H1 (cell line): ENCODE data around the gene DAGLA. TPM values are rescaled to one million over a fixed set of nuclear protein-coding genes. Genes with fewer than 3 reads are reported as not detected.

Source experiments
- CTCF ChIA-PET: fragments of 300-600 bp; sonication (Branson Sonifier 250); formaldehyde crosslinking; loops from one replicate; lab custom pipeline; 2021; ENCODE audit not compliant: partially characterized antibody; lab: Charles Lee
- POLR2A ChIA-PET: fragments of 300-600 bp; sonication (Branson Sonifier 250); formaldehyde crosslinking; loops from one replicate; lab custom pipeline; 2021; ENCODE audit warnings: inconsistent platforms; ENCODE audit not compliant: partially characterized antibody; lab: Charles Lee
- DNase-seq, 2 experiments: peaks; one replicate each; pipeline versions ENCODE4 v3.0.0 to v3.0.0-alpha.2; 2010 to 2022; ENCODE audit warnings: low spot score in 2 of 2, low read depth in 1 of 2, mixed read lengths in 1 of 2
- FAIRE-seq: peaks from 2 replicates; lab custom pipeline; 2011; peaks lifted over from hg19 to GRCh38; lab: Jason Lieb, UNC
- H2AFZ ChIP-seq: 2 replicates; pipeline ENCODE4 v1.8.1; 2012; ENCODE audit warnings: low read length, inconsistent platforms
- H2AK5ac ChIP-seq: 2 replicates; pipeline ENCODE4 v1.6.1; 2013; ENCODE audit warnings: low read depth, low read length
- H2BK120ac ChIP-seq: replicated peaks from 2 replicates; pipeline ENCODE3; 2013; ENCODE audit warnings: low read depth, low read length, inconsistent platforms
- H2BK12ac ChIP-seq: 2 replicates; pipeline ENCODE4 v1.6.1; 2013; ENCODE audit warnings: low read depth, low read length
- H2BK15ac ChIP-seq: 2 replicates; pipeline ENCODE4 v1.6.1; 2013; ENCODE audit warnings: low read length
- H2BK20ac ChIP-seq: 2 replicates; pipeline ENCODE4 v1.6.1; 2013; ENCODE audit warnings: low read length
- H2BK5ac ChIP-seq: 2 replicates; pipeline ENCODE4 v1.6.1; 2013; ENCODE audit warnings: low read depth, low read length
- H3K14ac ChIP-seq: 2 replicates; pipeline ENCODE4 v1.6.1; 2013; ENCODE audit warnings: inconsistent platforms; ENCODE audit not compliant: insufficient read length
- H3K18ac ChIP-seq: 2 replicates; pipeline ENCODE4 v1.6.1; 2013; ENCODE audit warnings: low read length; ENCODE audit errors: extremely low read depth
- H3K23ac ChIP-seq: 2 replicates; pipeline ENCODE4 v1.6.1; 2013; ENCODE audit warnings: inconsistent platforms; ENCODE audit not compliant: insufficient read length
- H3K23me2 ChIP-seq: 2 replicates; pipeline ENCODE4 v1.6.1; 2013; ENCODE audit warnings: low read depth, low read length
- H3K27ac ChIP-seq: 2 replicates; pipeline ENCODE4 v1.6.1; 2011; ENCODE audit warnings: low read depth, low read length, inconsistent platforms
- H3K27me3 ChIP-seq, 4 experiments: replicated peaks in 1 of 4; 1 replicate in 1 of 4; 2 replicates in 3 of 4; pipeline versions ENCODE4 v1.6.1 to v1.8.1; 2011 to 2013; ENCODE audit warnings: low read length in 3 of 4, mild to moderate bottlenecking in 3 of 4, inconsistent platforms in 2 of 4, mixed read lengths in 2 of 4, moderate library complexity in 1 of 4; ENCODE audit not compliant: control insufficient read depth in 3 of 4, insufficient read depth in 3 of 4; ENCODE audit errors: extremely low read depth in 1 of 4
- H3K36me3 ChIP-seq, 4 experiments: 2 replicates each; pipeline versions ENCODE4 v1.6.1 to v1.8.1; 2011 to 2013; ENCODE audit warnings: mild to moderate bottlenecking in 4 of 4, low read length in 3 of 4, moderate library complexity in 2 of 4, control low read depth in 1 of 4, inconsistent platforms in 1 of 4; ENCODE audit not compliant: insufficient read depth in 4 of 4, control insufficient read depth in 2 of 4
- H3K4ac ChIP-seq: replicated peaks from 2 replicates; pipeline ENCODE3; 2013; ENCODE audit warnings: low read length, low read depth, mixed read lengths, inconsistent platforms; ENCODE audit not compliant: insufficient read length
- H3K4me1 ChIP-seq, 4 experiments: replicated peaks in 1 of 4; 1 replicate in 1 of 4; 2 replicates in 3 of 4; pipeline versions ENCODE4 v1.6.1 to v1.8.1; 2011 to 2013; ENCODE audit warnings: low read length in 3 of 4, inconsistent platforms in 2 of 4, mixed read lengths in 1 of 4; ENCODE audit not compliant: insufficient read depth in 4 of 4, control insufficient read depth in 3 of 4
- H3K4me2 ChIP-seq, 2 experiments: 2 replicates each; pipeline versions ENCODE4 v1.6.1 to v1.8.1; 2011 to 2013; ENCODE audit warnings: low read depth in 2 of 2, low read length in 2 of 2, control low read depth in 1 of 2, inconsistent platforms in 1 of 2, mild to moderate bottlenecking in 1 of 2; ENCODE audit not compliant: insufficient read depth in 1 of 2
- H3K4me3 ChIP-seq, 4 experiments: fragments of 200-600, 300-600 bp in 1 of 4; sonication (generic), shearing (Covaris generic), sonication (Bioruptor Twin) in 1 of 4; 2 replicates each; pipeline versions ENCODE4 v1.5.1 to v1.8.1; 2011 to 2016; ENCODE audit warnings: low read length in 4 of 4, low read depth in 3 of 4, control low read depth in 2 of 4, inconsistent platforms in 2 of 4, mild to moderate bottlenecking in 2 of 4, mixed read lengths in 1 of 4, moderate library complexity in 1 of 4; ENCODE audit not compliant: insufficient read depth in 2 of 4; ENCODE audit errors: extremely low read depth in 1 of 4
- H3K56ac ChIP-seq: replicated peaks from 2 replicates; pipeline ENCODE3; 2013; ENCODE audit warnings: low read depth, mild to moderate bottlenecking, mixed read lengths, low read length, inconsistent platforms; ENCODE audit not compliant: insufficient read length
- H3K79me1 ChIP-seq: 2 replicates; pipeline ENCODE4 v1.6.1; 2013; ENCODE audit warnings: low read depth, low read length, control low read depth
- H3K79me2 ChIP-seq, 2 experiments: 2 replicates each; pipeline versions ENCODE4 v1.6.1 to v1.8.1; 2012 to 2013; ENCODE audit warnings: low read length in 2 of 2, mild to moderate bottlenecking in 2 of 2, inconsistent platforms in 1 of 2; ENCODE audit not compliant: insufficient read depth in 2 of 2, control insufficient read depth in 1 of 2
- H3K9ac ChIP-seq, 4 experiments: replicated peaks in 1 of 4; 1 replicate in 1 of 4; 2 replicates in 3 of 4; pipeline versions ENCODE4 v1.6.1 to v1.8.1; 2011 to 2013; ENCODE audit warnings: low read depth in 3 of 4, low read length in 3 of 4, control low read depth in 2 of 4, mild to moderate bottlenecking in 2 of 4, moderate library complexity in 2 of 4, inconsistent platforms in 1 of 4; ENCODE audit errors: extremely low read depth in 1 of 4
- H3K9me3 ChIP-seq, 2 experiments: 2 replicates each; pipeline versions ENCODE4 v1.6.1 to v1.8.1; 2012 to 2013; ENCODE audit warnings: mild to moderate bottlenecking in 2 of 2, moderate library complexity in 2 of 2, control low read depth in 1 of 2, inconsistent platforms in 1 of 2, low read depth in 1 of 2, low read length in 1 of 2, mixed read lengths in 1 of 2; ENCODE audit not compliant: insufficient read depth in 2 of 2
- H4K20me1 ChIP-seq, 2 experiments: replicated peaks in 1 of 2; 2 replicates each; pipeline versions ENCODE3 to v1.8.1; 2011 to 2013; ENCODE audit warnings: inconsistent platforms in 2 of 2, low read length in 2 of 2, mild to moderate bottlenecking in 1 of 2; ENCODE audit not compliant: insufficient read depth in 2 of 2, control insufficient read depth in 1 of 2
- H4K5ac ChIP-seq: 2 replicates; pipeline ENCODE4 v1.6.1; 2013; ENCODE audit warnings: low read length, low read depth, mixed read lengths, inconsistent platforms; ENCODE audit not compliant: insufficient read length
- H4K8ac ChIP-seq: 2 replicates; pipeline ENCODE4 v1.8.0; 2013; ENCODE audit warnings: mild to moderate bottlenecking, moderate library complexity, low read length, inconsistent platforms; ENCODE audit not compliant: insufficient read depth; ENCODE audit errors: extremely low read depth
- H4K91ac ChIP-seq: replicated peaks from 2 replicates; pipeline ENCODE3; 2013; ENCODE audit warnings: low read length, mixed read lengths, inconsistent platforms; ENCODE audit not compliant: insufficient read length
- FOSL1 ChIP-seq: IDR thresholded peaks from 2 replicates; pipeline ENCODE4 v1.6.1; 2011; ENCODE audit warnings: mild to moderate bottlenecking, low read depth, low read length, moderate library complexity; ENCODE audit not compliant: insufficient read depth
- KDM5A ChIP-seq: fragments of 200-600 bp; IDR thresholded peaks from 2 replicates; pipeline ENCODE4 v1.7.1; 2012; ENCODE audit warnings: mild to moderate bottlenecking, low read length, inconsistent platforms, mixed read lengths
- PHF8 ChIP-seq: fragments of 200-600 bp; sonication (generic); conservative IDR thresholded peaks from 2 replicates; pipeline ENCODE4 v1.7.1; 2012; ENCODE audit warnings: low read depth, mild to moderate bottlenecking, inconsistent platforms, low read length, moderate library complexity
- POLR2A ChIP-seq, 2 experiments: IDR thresholded peaks; 1 replicate in 1 of 2; 2 replicates in 1 of 2; pipeline ENCODE4 v1.6.1; 2011; ENCODE audit warnings: low read depth in 2 of 2, low read length in 2 of 2, mild to moderate bottlenecking in 2 of 2; ENCODE audit errors: control extremely low read depth in 1 of 2
- POLR2AphosphoS5 ChIP-seq: IDR thresholded peaks from 2 replicates; pipeline ENCODE4 v1.6.1; 2011; ENCODE audit warnings: low read depth, low read length
- RNF2 ChIP-seq: fragments of 200-900, 300-1000 bp; sonication (generic); IDR thresholded peaks from 2 replicates; pipeline ENCODE4 v1.7.1; 2016; ENCODE audit warnings: borderline replicate concordance, low read depth, mild to moderate bottlenecking, antibody characterized with exemption, low read length; ENCODE audit not compliant: poor library complexity, severe bottlenecking; ENCODE audit errors: missing control alignments
- SIRT6 ChIP-seq: IDR thresholded peaks from one replicate; pipeline ENCODE4 v1.7.1; 2012; ENCODE audit warnings: low read length, inconsistent platforms
- SP2 ChIP-seq: IDR thresholded peaks from 2 replicates; pipeline ENCODE4 v1.6.1; 2012; ENCODE audit warnings: mild to moderate bottlenecking, low read length, inconsistent platforms
- SP4 ChIP-seq: IDR thresholded peaks from 2 replicates; pipeline ENCODE4 v1.6.1; 2012; ENCODE audit warnings: low read length, inconsistent platforms
- TAF7 ChIP-seq: optimal IDR thresholded peaks from 2 replicates; pipeline ENCODE3; 2011; ENCODE audit warnings: low read depth, mild to moderate bottlenecking, inconsistent platforms, low read length, moderate library complexity, borderline replicate concordance
- WGBS, 2 experiments: shearing (Covaris generic) in 1 of 2; methylation state at CpG; one replicate each; pipeline versions ENCODE4 v1.1.6 to v1.1.7; 2013 to 2015; ENCODE audit warnings: low lambda C conversion rate in 2 of 2, mixed read lengths in 2 of 2, inconsistent platforms in 1 of 2, low coverage in 1 of 2, missing lambda C conversion rate in 1 of 2; ENCODE audit not compliant: insufficient replicate concordance in 2 of 2, insufficient coverage in 1 of 2, insufficient read length in 1 of 2; ENCODE audit errors: extremely low coverage in 1 of 2, missing lambda C conversion rate in 1 of 2; 5-methylcytosine and 5-hydroxymethylcytosine counted together
- polyA plus RNA-seq, 7 experiments: library from polyadenylated mRNA; depleted of rRNA in 3 of 7; stranded (reverse) in 5 of 7; unstranded in 2 of 7; fragments of >200 nt in 5 of 7; fragments of 200-250 nt in 2 of 7; gene quantifications; 1 replicate in 5 of 7; 2 replicates in 1 of 7; 4 replicates in 1 of 7; pipeline versions ENCODE4 v1.2.1 to v1.2.3, GENCODE V29; 2011 to 2013; ENCODE audit warnings: missing spikeins in 2 of 7, mixed read lengths in 2 of 7
- total RNA-seq: library from RNA; stranded (reverse); fragmentation: NEBNext Ultra II Directional; extraction: Animal tissue kit (Norgen Biotek cat#: 25700); gene quantifications from 2 replicates; pipeline ENCODE4 v1.2.1, GENCODE V29; 2021
- TF ChIP-seq, protein P1 (sequence below): IDR thresholded peaks from 2 replicates; pipeline ENCODE4 v1.6.1; 2012; ENCODE audit warnings: inconsistent platforms

Gene DAGLA
- total and polyA plus RNA-seq, 2 of the 8 experiments (the other 6 are each of a cell fraction or from before 2014, with no cell fraction given): 3.6 to 6.6 TPM

DNA sequence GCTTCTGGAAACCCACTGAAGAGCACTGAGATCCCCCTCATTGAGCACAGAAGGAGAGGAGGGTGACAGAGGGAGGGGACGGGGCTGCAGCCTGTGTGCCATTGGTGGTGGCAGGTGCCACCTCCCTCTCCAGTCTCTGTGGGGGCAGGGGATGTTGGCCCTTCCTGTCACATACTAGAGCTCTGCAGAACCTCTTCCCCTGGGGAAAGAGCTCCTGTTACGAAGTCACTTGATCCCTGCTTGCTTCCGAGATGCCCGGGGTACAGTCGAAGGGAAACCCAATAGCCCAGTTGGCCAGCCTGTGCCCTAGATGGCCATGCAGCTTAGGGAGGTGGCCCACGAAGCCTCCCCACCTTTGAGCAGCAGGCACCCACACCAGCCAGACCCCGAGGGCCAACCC, 29.4 kb downstream of the DAGLA start:
- no peak overlapping the region for H3K9ac ChIP-seq
- H3K27ac ChIP-seq: no peak overlapping the region
- H3K79me1 ChIP-seq: no peaks in the 10 kb centered on the region
- H2AK5ac ChIP-seq: no peak overlapping the region
- H2BK12ac ChIP-seq: no peak overlapping the region
- H3K36me3 ChIP-seq: no peaks in the 10 kb centered on the region
- H2AFZ ChIP-seq: no peak overlapping the region
- no peaks in the 10 kb centered on the region for H3K23me2 ChIP-seq
- no peak for TF ChIP-seq FOSL1
- TF ChIP-seq SIRT6: no peak
- no peak for TF ChIP-seq POLR2A (IDR thresholded peaks at IDR 0.05; ENCODE audit: control extremely low read depth in 1 of 2, low read depth in 2 of 2, low read length in 2 of 2)
- no peak for TF ChIP-seq KDM5A
- TF ChIP-seq, protein P1, sequence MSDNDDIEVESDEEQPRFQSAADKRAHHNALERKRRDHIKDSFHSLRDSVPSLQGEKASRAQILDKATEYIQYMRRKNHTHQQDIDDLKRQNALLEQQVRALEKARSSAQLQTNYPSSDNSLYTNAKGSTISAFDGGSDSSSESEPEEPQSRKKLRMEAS: no peak
- no peak for TF ChIP-seq POLR2AphosphoS5
- TF ChIP-seq SP2: no peak
- no peak for TF ChIP-seq TAF7
- TF ChIP-seq RNF2: no peak
- no peak for TF ChIP-seq PHF8
- no peak for TF ChIP-seq SP4
- TF ChIP-seq, all 59 proteins: peak for 0
- Histone ChIP-seq H2BK5ac (no peak overlapping the region; the same call in 1 of the 2 replicates), H4K20me1 (no peaks in the 10 kb centered on the region), H3K4ac (no peak overlapping the region), H3K18ac (peak overlapping the region; percentile 28; the same call in 1 of the 2 replicates), H2BK15ac (no peak overlapping the region), H3K14ac (no peak overlapping the region), H3K4me3 (no peak overlapping the region), H2BK120ac (no peak overlapping the region), H3K27me3 (no peaks in the 10 kb centered on the region; a peak in 1 of 7 replicates), H3K4me2 (no peak overlapping the region; a peak in 1 of 4 replicates), H3K23ac (no peak overlapping the region), H3K9me3 (no peaks in the 10 kb centered on the region), H4K8ac (no peak overlapping the region), H4K5ac (no peak overlapping the region), H3K79me2 (no peaks in the 10 kb centered on the region), H2BK20ac (0 out of 2 replicates have a peak overlapping the region, but pooled peaks have one; percentile 61), H4K91ac (no peak overlapping the region), H3K4me1 (peaks cover 0 to 17% (median 8%) of the 10 kb centered on the region in 4 experiments; a peak in 4 of 7 replicates), H3K56ac (no peak overlapping the region)
- FAIRE-seq (no peak), DNase-seq (no peak)
- ChIA-PET CTCF (interaction anchor here (0.7 to 7.9 kb wide), 18 partner anchors 8 to 455 kb away, joined by 3 to 47 read pairs (median 5); no protein-coding TSS in a partner anchor), POLR2A (interaction anchor here (1.2 to 2.1 kb wide), 4 partner anchors 8 to 83 kb away, joined by 3 to 5 read pairs (median 4); partner anchors contain the start of genes FEN1 and TMEM258)
- WGBS, 2 experiments: 76% methylated on average over 7 of the region's 7 CpGs; no CpG with 5 or more reads in 1 of the 2 experiments
